Activated CD8-positive, alpha-beta memory T cell treated with anti-CD3 and anti-CD28 coated beads, Interleukin-2, amount 50 U/mL, for 24 hours (primary cell): ENCODE measurements around the gene ABHD14A.

Experiments
- DNase-seq: peaks from one replicate; pipeline ENCODE4 v3.0.0-alpha.2; 2020; ENCODE audit errors: extremely low read depth

ABHD14A gene

DNA sequence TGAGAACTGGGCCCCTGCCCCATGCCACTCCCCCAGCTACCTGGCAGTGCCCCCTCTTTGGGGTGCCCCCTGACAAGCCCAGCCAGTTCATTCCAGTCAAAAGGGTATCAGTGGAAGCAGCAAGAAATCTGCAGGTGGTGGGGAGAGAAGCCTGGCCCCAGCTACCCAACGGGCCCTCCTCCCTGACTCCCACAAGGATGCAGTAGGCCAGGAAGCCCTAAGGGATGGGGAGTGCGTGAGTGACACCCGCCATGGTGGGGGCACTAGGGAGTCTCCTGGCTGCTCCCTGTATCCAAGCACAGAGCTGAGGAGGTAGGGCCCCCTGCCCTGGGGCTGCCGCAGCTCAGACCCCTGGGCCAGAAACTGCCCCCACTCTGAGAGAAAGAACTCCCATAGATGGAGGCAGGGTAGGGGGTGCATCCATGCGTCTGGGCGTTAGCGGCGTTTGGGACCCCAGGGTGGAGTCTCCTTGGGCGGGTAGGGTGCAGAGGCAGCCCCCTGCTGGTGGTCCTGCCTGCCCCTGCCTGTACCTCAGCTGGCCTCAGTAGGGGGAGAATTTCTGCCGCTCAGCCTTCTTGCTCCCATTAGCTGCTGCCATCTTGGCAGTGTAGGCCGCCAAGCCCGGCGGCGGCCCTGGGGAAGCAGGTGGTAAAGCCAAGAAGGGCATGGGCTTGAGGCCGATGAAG is 17.2 kb upstream of the ABHD14A start:
- DNase-seq = no peak

DNA sequence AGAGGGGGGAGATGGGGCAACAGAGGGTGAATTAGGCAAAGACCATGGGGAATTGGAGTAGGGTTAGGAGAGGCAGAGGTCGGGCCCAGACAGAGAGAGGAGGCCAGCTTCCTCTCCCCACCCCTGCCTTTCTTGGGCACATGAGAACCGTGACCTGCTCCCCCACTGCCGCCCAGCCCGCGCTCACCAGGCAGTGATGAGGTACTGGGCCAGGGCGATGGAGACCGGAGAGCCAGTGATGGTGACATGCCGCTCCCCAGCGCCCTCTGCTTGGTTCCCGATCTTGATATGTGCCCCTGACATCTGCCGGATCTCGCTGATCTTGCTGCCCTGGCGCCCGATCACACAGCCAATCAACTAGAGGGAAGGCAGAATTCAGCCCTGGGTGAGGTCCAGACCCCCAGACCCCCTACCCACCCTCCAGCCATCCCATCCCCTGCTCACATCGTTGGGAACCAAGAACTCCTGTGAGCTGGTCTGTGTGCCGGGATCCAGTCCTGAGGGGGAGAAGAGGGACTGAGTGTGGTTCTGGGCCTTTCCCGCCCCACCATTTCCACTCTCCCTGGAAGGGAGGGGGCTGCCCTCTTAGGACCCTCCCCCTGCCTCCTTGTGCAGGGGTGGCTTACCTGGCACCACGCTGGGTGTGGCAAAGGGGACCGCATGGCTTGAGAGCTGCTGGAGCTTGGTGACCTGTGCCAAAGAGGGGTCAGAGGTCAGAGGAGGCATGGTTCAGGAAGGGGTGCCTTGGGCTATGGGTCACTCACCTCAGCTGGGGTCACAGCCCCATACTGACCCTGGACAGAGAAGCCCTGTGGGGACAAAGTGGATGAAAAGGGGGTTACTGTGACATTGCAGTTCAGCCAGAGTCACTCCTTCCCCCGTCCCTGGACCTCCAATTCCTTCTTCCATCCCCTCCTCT is 16.0 kb upstream of the ABHD14A start:
- DNase-seq = no peak

DNA sequence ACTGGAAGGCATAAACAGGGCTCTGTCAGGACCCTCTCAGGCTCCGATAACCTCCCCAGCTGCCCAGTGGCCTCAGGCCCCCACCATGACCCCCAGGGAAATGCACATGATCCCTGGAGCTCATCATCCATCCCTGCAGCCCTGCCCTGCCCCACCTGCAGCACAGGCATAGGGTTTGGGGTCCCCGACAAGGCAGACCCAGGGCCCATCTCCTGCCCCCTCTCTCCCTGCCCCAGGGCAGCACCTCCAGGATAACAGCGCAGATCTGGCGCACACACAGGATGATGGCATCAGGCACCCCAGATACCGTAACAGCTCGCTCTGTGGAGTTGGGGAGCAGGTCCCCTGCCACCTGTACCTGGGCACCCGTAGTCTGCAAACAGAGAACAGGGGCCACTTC is 15.2 kb upstream of the ABHD14A start:
- no peak for DNase-seq

DNA sequence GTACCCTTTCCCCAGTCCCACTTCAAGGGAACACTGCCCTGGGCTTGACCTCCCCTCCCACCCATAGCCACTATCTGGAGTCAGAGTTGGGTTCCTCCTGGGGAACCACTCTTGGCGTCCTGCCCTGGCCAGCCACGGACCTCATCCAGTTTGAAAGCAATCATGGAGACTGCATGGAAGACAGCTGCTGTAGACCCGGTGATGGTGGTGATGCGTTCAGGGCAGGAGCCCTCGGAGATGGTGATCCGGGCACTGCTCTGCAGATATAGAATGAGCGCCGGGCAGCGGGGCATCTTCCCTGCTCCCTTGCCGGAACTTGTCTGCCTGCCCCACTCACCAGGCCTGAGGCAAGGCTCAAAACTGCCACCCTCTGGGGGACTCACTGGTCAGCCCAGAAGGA is 14.5 kb upstream of the ABHD14A start:
- DNase-seq = no peak

DNA sequence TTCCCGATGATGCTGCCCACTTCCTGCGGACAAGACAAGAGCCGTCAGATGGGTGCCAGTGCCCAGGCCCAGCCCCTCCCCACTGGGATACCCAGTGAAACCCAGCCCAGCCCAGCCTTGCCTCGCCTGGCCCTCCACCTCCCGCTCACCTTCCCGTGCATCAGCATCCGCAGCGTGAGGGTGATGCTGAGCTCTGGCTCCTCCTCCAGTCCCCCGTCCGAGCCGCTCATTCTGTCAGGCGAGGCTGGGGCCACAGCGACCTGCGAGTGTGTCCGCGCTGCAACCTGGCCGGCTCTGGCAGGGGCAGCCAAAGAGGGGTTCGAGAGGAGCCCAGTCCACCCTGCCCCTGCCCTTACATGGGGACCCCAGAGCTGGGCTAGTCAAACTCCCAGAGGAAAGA is 13.9 kb upstream of the ABHD14A start:
- DNase-seq = no peak

DNA sequence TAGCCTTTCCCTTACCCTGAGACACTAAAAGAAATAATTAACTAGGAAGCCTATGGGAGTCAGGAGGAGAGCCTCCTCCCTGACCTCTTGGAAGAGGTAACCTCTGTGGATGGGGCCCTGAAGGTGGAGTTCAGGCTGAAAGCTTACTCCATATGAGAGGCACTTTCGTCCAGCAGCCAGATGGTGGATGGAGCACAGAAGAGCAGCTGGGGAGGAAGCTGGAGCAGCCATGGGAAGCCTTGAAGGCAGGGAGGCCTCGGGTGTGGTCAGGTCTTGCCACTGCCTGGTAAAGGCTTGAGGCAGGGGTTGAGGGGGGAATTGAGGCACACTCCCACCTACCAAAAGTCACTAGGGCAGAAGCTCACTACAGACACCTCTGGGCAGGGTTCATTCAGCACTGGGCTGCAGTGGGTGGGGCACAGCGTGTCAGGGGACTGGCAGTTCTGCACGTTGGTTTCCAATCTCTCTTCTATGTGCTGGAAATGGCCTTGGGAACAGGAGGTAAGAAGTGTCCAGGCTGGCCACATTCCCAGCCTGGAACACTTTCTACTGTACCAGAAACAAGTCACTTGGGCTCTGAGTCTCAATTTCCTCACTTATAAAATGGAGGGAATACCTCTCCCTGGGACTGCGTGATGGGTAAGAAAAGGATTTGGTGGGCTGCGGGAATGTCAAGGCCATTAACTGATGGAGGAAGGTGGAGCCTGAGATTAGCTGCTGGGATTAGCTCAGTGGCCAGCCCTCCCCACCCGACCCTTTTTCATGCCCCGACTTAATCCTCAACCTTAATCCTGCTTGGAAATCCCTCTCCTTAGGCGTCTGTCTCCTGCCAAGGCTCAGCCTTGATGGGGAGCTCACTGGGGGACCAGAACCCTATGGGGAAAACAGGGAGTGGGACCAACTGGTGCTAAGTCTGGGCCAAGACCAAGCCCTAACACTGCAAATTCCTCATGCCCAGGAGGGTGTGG is 13.0 kb upstream of the ABHD14A start:
- no peak for DNase-seq

DNA sequence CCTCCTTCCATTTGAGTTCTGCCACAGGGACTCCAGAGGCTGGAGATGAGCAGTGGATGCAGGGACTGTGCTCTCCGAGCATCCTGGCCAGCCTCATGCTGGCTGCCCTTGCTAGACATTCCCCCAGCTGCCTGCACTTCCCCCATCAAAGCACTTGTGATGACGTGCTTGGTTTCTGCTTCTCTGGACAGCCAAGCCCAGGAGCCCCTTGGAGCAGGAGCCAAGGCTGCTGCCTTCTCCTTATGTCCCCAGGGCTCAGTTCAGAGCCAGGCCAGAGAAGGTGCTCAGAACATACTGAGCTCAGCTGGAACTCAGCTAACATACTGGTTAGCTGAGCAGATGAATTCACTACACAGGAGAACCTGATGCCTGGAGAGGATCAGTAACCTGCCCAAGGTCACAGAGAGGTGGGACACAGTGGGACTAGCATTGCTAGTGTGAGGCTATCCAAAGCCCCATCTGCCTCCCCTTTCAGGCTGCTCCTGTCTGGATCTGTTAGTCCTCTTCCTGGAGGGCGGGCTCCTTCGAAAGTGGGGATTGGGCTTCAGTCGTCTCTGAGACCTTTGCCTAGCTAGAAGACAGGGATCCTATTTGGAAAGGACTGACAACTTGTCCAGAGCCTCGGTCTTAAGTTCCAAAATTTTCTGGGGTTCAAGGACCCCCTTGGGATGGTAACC is 11.9 kb upstream of the ABHD14A start:
- DNase-seq = no peak

DNA sequence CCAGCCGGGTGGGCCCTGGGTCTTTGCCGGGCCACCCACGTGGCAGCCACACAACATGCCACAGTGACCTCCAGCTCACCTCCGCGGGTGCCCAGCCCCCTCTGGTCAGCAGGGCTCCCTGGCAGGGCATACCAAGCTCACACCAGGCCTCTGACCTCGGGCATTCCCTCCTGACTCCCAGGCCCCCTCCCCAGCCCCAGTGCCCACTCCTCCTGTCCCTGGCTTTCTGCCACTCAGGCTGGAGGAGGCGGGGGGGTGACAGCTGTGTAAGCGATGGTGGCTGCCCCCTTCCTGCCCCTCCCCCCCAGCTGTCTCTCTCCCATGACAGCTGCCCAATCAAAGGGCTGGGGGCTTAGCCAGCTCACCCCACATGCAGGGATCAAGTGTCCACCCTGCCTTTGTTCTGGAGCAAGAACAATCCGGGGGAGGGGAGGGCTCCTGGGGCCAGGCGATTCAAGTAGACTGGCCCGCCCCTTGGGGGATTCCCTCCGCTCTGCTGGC is 10.9 kb upstream of the ABHD14A start:
- no peak for DNase-seq

DNA sequence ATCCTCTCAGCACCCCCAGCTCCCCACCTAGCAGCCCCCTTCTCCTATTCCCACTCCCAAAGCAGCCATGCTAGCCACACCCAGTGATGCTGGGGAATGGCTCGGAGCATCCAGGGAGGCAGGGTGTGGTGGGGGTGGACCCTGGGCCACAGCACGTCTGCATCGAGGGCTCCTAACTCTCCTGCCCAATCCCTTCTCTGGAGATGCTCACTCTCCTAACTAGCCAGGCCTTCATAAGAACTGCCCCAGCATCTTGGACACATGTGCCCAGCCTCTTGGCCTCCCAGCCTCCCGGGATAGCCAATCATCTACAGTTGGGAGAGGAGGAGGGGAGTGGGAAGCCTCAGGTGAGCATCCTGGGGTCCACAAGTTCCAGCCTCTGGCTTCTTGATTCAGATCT is 10.3 kb upstream of the ABHD14A start:
- DNase-seq = no peak

DNA sequence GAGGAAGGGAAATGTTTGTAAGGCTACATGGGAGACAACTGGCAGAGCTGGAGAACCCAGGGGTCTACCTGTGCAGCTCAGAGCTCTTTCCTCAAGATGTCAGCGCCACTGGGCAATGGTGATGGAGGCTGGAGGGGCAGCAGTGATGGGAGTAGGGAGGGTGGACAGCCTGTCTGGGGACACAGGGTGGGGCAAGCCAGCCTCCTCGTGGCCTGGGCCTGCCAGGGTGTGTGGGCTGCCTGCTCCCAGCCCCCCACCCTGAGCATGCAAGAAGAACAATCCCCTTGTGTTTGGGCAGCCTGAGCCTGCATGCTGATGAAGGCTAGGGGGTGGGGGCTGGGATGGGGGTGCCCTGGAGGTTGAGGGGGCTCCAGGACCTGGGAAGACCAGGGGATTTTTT is 8.8 kb upstream of the ABHD14A start:
- no peak for DNase-seq

DNA sequence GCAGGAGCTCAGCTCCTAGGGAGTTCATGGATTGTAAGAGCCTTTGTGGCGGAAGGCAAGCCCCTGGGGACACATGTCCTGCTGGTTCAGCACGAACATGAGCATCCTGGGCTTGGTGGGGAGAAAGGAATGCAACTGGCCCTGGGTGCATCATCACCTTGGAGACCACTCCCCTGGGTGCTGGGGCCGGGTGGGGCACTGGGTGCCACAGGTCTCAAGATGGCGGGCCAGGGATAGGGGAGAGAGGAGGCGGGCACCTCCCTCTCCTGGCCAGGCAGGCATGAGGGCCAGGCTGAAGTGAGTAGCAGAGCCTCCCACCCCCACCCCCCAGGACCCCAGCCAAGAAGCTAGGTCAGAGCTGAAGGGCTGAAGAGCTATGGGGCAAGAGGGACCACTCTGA is 8.4 kb upstream of the ABHD14A start:
- DNase-seq = no peak

DNA sequence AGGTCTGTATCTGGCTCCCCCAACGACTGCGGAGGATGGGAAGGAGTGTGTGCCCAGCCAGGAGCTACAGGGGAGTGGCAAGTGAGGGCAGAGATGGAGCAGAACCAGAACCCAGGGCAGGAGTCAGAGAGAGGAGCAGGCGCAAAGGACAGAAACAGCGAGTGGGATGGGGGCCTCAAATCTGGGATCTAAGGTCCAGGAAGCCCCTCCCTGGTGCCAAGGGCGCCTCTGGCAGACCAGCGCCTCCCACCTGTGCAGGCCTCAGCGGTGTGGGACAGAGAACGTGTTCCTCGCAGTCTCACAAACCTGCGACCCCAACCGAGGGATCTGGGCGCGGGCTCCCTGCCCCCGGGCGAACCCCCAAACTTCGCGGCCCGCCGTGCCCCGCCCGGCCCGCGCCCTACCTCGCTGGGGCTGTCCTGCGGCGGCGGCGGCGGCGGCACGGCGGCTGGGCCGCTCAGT is 7.9 kb upstream of the ABHD14A start:
- no peak for DNase-seq

DNA sequence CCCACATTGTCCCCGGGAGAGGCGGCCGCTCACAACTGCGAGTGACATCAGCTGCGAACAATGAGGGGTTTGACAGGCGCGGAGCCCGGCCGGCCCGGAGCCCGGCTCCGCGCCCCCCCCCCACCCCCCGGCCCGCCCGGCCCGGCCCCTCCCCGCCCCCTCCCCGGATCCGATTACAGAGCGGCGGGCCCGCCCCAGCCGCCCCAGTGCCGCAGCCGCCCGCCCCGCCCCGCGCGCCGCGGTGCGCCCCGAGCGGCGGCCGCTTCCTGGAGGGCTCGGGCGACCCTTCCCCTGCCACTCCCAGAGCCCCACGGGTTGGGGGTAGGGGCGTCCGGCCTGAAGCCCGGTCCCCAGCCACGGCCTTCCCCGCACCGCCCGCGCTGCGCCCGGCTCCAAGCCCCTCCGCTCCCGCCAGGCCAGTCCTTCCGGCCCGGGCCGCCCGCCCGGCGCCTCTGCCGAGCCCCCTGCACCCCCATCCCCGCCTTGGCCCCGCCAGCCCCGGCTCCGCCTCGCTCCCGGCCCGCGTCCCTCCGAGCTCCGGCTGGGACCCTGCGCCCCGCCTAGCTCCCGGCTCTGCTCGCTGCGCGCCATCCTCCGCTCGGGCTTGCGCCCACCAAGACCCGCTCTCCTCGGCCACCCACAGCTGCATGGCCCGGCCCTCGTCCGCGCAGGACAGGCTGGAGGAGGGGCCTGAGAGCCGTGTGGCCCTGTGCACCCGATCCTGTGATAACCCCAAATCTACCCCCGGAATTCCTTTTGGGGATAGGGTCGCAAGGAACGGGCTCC is 7.3 kb upstream of the ABHD14A start, which contains the start of gene PCBP4:
Gene PCBP4, minus strand, starts transcription at position 71 of the 786 bp plus-strand sequence. CDS start 6,214 bp downstream, outside the sequence.
- DNase-seq = no peak

DNA sequence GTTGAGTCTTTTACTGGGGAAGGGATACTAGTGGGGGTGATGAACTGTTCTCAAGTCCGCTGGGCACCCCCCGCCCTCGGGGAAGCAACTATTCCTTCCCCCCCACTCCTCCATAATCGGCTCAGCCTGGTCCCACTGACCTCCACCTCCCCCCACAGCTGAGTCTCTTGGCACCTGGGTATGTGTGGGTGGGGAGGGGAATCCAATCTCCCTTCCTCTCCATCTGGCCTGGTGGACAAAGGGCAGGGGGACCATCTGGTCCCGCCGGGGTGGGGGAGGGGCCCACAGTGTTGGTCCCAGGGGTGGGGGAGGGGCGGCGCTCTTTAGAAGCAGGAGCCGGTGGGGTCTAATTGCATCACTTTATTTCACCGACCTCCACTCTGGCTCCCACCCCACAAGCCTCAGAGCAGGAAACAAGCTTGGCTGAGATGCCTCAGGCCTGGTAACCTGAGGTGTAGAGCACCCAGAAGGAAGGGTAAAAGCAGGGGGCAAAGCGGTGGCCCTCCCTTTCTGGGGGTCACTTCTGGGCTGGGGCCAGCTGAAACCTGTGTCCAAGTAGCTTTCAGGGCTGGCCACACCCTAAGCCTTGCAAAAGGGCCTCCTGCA is 6.6 kb upstream of the ABHD14A start:
- no peak for DNase-seq

DNA sequence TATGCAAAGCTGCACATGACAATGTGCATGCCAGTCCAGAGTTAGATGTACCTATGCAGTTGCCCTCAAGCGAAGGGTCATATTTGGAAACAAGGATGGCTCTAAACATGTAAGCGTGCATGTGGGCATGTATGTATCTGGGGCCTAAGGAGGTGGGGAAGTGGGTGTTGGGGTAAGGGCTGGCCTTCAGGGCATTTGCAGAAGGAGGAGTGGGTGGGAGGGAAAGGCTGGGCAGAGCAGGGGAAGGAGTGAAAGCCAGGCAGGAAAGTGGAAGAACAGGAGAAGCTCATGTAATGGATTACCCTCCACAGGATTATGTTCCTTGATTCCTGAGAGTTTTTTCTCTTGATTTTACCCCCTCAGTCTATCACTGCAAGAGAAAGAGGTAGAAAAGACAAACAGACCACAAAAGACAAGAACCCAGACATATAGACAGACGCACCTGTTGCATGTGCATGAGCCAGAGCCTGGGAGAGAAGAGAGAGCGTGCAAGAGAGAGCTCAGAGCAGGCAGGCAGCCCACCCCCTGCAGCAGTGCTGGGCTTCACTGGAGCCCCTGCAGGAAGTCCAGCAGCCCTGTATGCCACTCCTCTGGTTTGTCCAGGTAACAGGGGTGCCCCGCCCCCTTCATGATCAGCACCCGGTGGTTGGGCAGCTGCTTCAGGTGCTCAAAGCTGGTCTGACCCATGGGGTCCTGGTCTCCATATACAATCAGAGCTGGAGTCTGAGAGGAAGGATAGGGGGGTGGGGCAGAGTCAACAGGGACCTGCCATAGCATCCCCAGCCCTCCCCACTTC is 5.8 kb upstream of the ABHD14A start:
- DNase-seq = no peak

DNA sequence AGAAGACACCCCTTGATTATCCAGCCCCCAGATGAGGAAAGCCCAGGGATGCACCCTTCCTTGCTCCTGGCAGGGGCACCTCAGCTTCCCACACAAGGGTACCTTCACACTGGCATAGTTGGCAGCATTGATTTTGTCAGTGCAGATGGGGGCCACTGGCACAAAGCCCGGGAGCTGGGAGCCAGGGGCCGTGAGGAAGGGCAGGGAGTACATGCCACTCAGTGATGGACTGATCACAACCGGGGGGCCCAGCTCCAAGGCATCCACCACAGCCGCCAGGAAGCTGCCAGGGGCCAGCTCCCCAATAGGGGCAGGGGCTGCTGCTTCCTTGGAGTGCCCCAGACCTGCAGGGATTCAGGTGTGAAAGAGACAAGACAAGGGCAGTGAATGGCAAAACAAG is 5.0 kb upstream of the ABHD14A start:
- no peak for DNase-seq

DNA sequence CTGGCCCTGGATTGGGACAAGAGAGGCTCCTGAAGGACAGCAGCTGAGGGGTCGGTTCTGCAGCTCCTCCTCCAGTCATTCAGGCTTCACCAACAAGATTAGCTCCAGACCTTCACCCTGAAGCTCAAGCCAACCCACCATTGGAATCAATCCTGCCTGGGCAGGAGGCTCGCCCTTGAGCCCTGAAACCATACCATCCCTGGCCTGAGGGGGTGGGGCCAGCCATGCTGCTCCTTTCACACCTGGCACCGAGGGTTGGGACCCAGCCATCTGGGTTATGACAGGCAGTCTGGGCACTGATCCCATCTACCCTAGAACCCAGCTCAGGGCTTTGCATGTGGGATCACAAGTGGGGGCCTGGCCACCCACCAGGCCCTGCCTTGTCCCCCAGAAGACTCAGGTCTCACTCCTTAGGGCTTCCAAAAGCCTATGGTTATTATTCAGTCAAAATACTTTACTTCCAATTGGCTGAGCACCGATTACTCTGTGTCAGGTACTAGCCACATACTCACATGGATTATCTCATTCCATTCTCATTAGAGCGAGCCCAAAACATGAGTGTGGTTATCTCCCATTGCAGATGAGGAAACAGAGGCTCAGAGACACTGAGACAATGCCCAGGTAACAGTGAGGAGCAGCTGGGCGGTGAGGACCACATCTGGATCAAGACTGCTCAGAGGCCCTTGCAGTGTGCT is 4.1 kb upstream of the ABHD14A start:
- DNase-seq = no peak

DNA sequence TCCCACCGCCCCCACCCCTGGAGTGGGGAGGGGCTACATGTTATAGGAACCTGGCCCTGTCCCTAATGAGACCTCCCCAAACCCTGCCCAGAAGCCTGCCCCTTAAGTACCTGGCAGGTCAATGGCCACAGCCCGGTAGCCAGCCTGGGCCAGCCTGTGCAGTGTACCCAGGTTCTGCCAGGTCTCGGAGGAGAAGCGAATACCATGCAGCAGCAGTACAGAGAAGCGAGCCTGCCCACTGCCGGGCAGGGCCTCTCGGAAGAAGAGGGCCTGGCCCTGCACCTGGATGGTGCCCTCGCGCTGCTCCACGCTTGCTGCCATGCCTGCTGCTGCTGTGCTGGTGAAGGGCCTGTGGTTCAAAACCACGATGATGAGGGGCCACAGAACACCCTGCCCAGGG is 3.5 kb upstream of the ABHD14A start:
- DNase-seq = no peak
